Measurements from ENCODE around the gene ZFP64.

Gene ZFP64

GRCh38 chr20:52143277-52143676, 48.3 kb downstream of the ZFP64 start:
- TF ChIP-seq POLR2AphosphoS5 (IDR thresholded peaks at IDR 0.05; ENCODE audit: low read depth, low read length), result no peak
- TF ChIP-seq FOXP2 (optimal IDR thresholded peaks at IDR 0.05; ENCODE audit: borderline replicate concordance, extremely low read depth, extremely low read length, insufficient read depth), result no peak
- no peak for TF ChIP-seq REST (IDR thresholded peaks at IDR 0.05; ENCODE audit: insufficient read depth in 1 of 2, low read depth in 2 of 2, low read length in 2 of 2)
- no peak for TF ChIP-seq SIN3A (IDR thresholded peaks at IDR 0.05; ENCODE audit: borderline replicate concordance, insufficient read depth, low read length)
- no peak for TF ChIP-seq TAF1 (IDR thresholded peaks at IDR 0.05; ENCODE audit: borderline replicate concordance, insufficient read depth, low read length)

GRCh38 chr20:52142757-52143156, 48.8 kb downstream of the ZFP64 start:
- TF ChIP-seq REST (IDR thresholded peaks at IDR 0.05; ENCODE audit: insufficient read depth in 1 of 2, low read depth in 2 of 2, low read length in 2 of 2) (no peak), FOXP2 (optimal IDR thresholded peaks at IDR 0.05; ENCODE audit: borderline replicate concordance, extremely low read depth, extremely low read length, insufficient read depth) (no peak), TAF1 (IDR thresholded peaks at IDR 0.05; ENCODE audit: borderline replicate concordance, insufficient read depth, low read length) (no peak)

GRCh38 chr20:52139986-52140385, 51.6 kb downstream of the ZFP64 start:
- TF ChIP-seq TAF1 (IDR thresholded peaks at IDR 0.05; ENCODE audit: borderline replicate concordance, insufficient read depth, low read length) (no peak), FOXP2 (optimal IDR thresholded peaks at IDR 0.05; ENCODE audit: borderline replicate concordance, extremely low read depth, extremely low read length, insufficient read depth) (no peak), REST (IDR thresholded peaks at IDR 0.05; ENCODE audit: insufficient read depth in 1 of 2, low read depth in 2 of 2, low read length in 2 of 2) (no peak), SIN3A (IDR thresholded peaks at IDR 0.05; ENCODE audit: borderline replicate concordance, insufficient read depth, low read length) (no peak), POLR2AphosphoS5 (IDR thresholded peaks at IDR 0.05; ENCODE audit: low read depth, low read length) (no peak)

GRCh38 chr20:52137850-52138249, 53.7 kb downstream of the ZFP64 start:
- TF ChIP-seq TAF1 (IDR thresholded peaks at IDR 0.05; ENCODE audit: borderline replicate concordance, insufficient read depth, low read length), result no peak
- no peak for TF ChIP-seq FOXP2 (optimal IDR thresholded peaks at IDR 0.05; ENCODE audit: borderline replicate concordance, extremely low read depth, extremely low read length, insufficient read depth)
- TF ChIP-seq SIN3A (IDR thresholded peaks at IDR 0.05; ENCODE audit: borderline replicate concordance, insufficient read depth, low read length), result no peak
- no peak for TF ChIP-seq POLR2AphosphoS5 (IDR thresholded peaks at IDR 0.05; ENCODE audit: low read depth, low read length)
- TF ChIP-seq REST (IDR thresholded peaks at IDR 0.05; ENCODE audit: insufficient read depth in 1 of 2, low read depth in 2 of 2, low read length in 2 of 2), result no peak

GRCh38 chr20:52132337-52132736, 59.2 kb downstream of the ZFP64 start:
- TF ChIP-seq TAF1 (IDR thresholded peaks at IDR 0.05; ENCODE audit: borderline replicate concordance, insufficient read depth, low read length) (no peak), SIN3A (IDR thresholded peaks at IDR 0.05; ENCODE audit: borderline replicate concordance, insufficient read depth, low read length) (no peak), FOXP2 (optimal IDR thresholded peaks at IDR 0.05; ENCODE audit: borderline replicate concordance, extremely low read depth, extremely low read length, insufficient read depth) (no peak)

Measured in PFSK-1 (cell line).